Measurements from ENCODE around the gene SLC17A8. TPM values are rescaled to one million over a fixed set of nuclear protein-coding genes. Genes with fewer than 3 reads are reported as not detected.
"Not testable (repeated sequence)": the region's sequence is repeated elsewhere in the genome, so short reads cannot be mapped to it uniquely, and the experiment has no call there.

Gene SLC17A8
- polyA plus RNA-seq (2013, experiment 1 of 2): not detected
- not detected for polyA plus RNA-seq (2013, experiment 2 of 2)

- Histone ChIP-seq H3K27me3 (ENCODE audit: control insufficient read depth in 1 of 2, insufficient read depth in 1 of 2, low read length in 2 of 2) (peaks cover 22 to 43% of the 10 kb centered on the region in 2 experiments), H3K79me1 (replicated peaks; ENCODE audit: low read length, poor library complexity, severe bottlenecking) (no peaks in the 10 kb centered on the region), H3K9me3 (ENCODE audit: control insufficient read depth, low read length) (no peaks in the 10 kb centered on the region), H3K18ac (ENCODE audit: low read depth in 1 of 2, low read length in 2 of 2) (no peak within 1 kb of the TSS), H2AFZ (ENCODE audit: low read depth, low read length) (no peak within 1 kb of the TSS), H2BK5ac (ENCODE audit: low read depth, low read length, poor library complexity, severe bottlenecking) (no peak within 1 kb of the TSS), H3K9ac (ENCODE audit: low read length) (no peak within 1 kb of the TSS), H3K4ac (ENCODE audit: low read depth in 1 of 2, low read length in 2 of 2) (no peak within 1 kb of the TSS), H3K4me3 (ENCODE audit: insufficient read depth in 1 of 2, low read depth in 1 of 2, low read length in 2 of 2) (no peak within 1 kb of the TSS), H3K23ac (ENCODE audit: low read length in 2 of 2) (no peak within 1 kb of the TSS), H3K27ac (ENCODE audit: low read length, poor library complexity, severe bottlenecking) (no peak within 1 kb of the TSS), H3K4me1 (ENCODE audit: control insufficient read depth, insufficient read depth, low read depth, low read length) (no peaks in the 10 kb centered on the region), H3K4me2 (ENCODE audit: low read length, poor library complexity, severe bottlenecking) (no peak within 1 kb of the TSS), H4K8ac (ENCODE audit: low read length) (no peak within 1 kb of the TSS), H3K14ac (ENCODE audit: low read length in 2 of 2) (no peak within 1 kb of the TSS), H3K36me3 (ENCODE audit: control insufficient read depth in 1 of 2, insufficient read depth in 2 of 2, low read depth in 1 of 2, low read length in 2 of 2) (no peaks in the 10 kb centered on the region), H2BK120ac (ENCODE audit: low read depth, low read length) (no peak within 1 kb of the TSS), H2AK5ac (ENCODE audit: low read length, severe bottlenecking) (no peak within 1 kb of the TSS), H2BK15ac (ENCODE audit: low read depth, poor library complexity, severe bottlenecking) (no peak within 1 kb of the TSS), H2BK12ac (ENCODE audit: low read length in 2 of 2) (no peak within 1 kb of the TSS), H4K91ac (ENCODE audit: low read length) (no peak within 1 kb of the TSS)
- WGBS: 31% methylated on average over 13 of the region's 13 CpGs
- DNase-seq: no peak
Observed at GRCh38 chr12:100356644-100357223, at the start of gene SLC17A8. Gene SLC17A8 (plus strand): TSS chr12:100357074. CDS start chr12:100357392, 318 bp downstream.

GRCh38 chr12:100308138-100308537, 48.7 kb upstream of the SLC17A8 start:
- not testable (repeated sequence) for H3K4ac ChIP-seq (ENCODE audit: low read depth in 1 of 2, low read length in 2 of 2); H3K4me1 ChIP-seq (ENCODE audit: control insufficient read depth, insufficient read depth, low read depth, low read length); H2BK15ac ChIP-seq (ENCODE audit: low read depth, poor library complexity, severe bottlenecking); H4K8ac ChIP-seq (ENCODE audit: low read length); H3K14ac ChIP-seq (ENCODE audit: low read length in 2 of 2); H3K4me2 ChIP-seq (ENCODE audit: low read length, poor library complexity, severe bottlenecking); H3K4me3 ChIP-seq (ENCODE audit: insufficient read depth in 1 of 2, low read depth in 1 of 2, low read length in 2 of 2); H3K27ac ChIP-seq (ENCODE audit: low read length, poor library complexity, severe bottlenecking); H2AFZ ChIP-seq (ENCODE audit: low read depth, low read length); H3K27me3 ChIP-seq (ENCODE audit: control insufficient read depth in 1 of 2, insufficient read depth in 1 of 2, low read length in 2 of 2); H3K9me3 ChIP-seq (ENCODE audit: control insufficient read depth, low read length); H2BK12ac ChIP-seq (ENCODE audit: low read length in 2 of 2); H3K18ac ChIP-seq (ENCODE audit: low read depth in 1 of 2, low read length in 2 of 2); DNase-seq; H2BK5ac ChIP-seq (ENCODE audit: low read depth, low read length, poor library complexity, severe bottlenecking); H3K23ac ChIP-seq (ENCODE audit: low read length in 2 of 2); H3K9ac ChIP-seq (ENCODE audit: low read length); H2BK120ac ChIP-seq (ENCODE audit: low read depth, low read length); H2AK5ac ChIP-seq (ENCODE audit: low read length, severe bottlenecking); H4K91ac ChIP-seq (ENCODE audit: low read length)
- H3K79me1 ChIP-seq (replicated peaks; ENCODE audit: low read length, poor library complexity, severe bottlenecking): peaks cover 27% of the 10 kb centered on the region
- 100% methylated on average over 3 of the region's 5 CpGs for WGBS
- peaks cover 16 to 54% of the 10 kb centered on the region in 2 experiments for H3K36me3 ChIP-seq (ENCODE audit: control insufficient read depth in 1 of 2, insufficient read depth in 2 of 2, low read depth in 1 of 2, low read length in 2 of 2)

- no peak overlapping the region for H3K18ac ChIP-seq (ENCODE audit: low read depth in 1 of 2, low read length in 2 of 2)
- no peak overlapping the region for H2AFZ ChIP-seq (ENCODE audit: low read depth, low read length)
- H3K27me3 ChIP-seq (ENCODE audit: control insufficient read depth in 1 of 2, insufficient read depth in 1 of 2, low read length in 2 of 2): no peaks in the 10 kb centered on the region
- no peak overlapping the region for H3K4ac ChIP-seq (ENCODE audit: low read depth in 1 of 2, low read length in 2 of 2)
- peaks cover 17% of the 10 kb centered on the region for H3K79me1 ChIP-seq (replicated peaks; ENCODE audit: low read length, poor library complexity, severe bottlenecking)
- H2BK5ac ChIP-seq (ENCODE audit: low read depth, low read length, poor library complexity, severe bottlenecking): no peak overlapping the region
- no CpG with 5 or more reads among the region's 1 CpG for WGBS
- no peak for DNase-seq
- no peak overlapping the region for H3K14ac ChIP-seq (ENCODE audit: low read length in 2 of 2)
- no peak overlapping the region for H4K8ac ChIP-seq (ENCODE audit: low read length)
- no peak overlapping the region for H2AK5ac ChIP-seq (ENCODE audit: low read length, severe bottlenecking)
- H3K9me3 ChIP-seq (ENCODE audit: control insufficient read depth, low read length): no peaks in the 10 kb centered on the region
- H4K91ac ChIP-seq (ENCODE audit: low read length): no peak overlapping the region
- H3K4me3 ChIP-seq (ENCODE audit: insufficient read depth in 1 of 2, low read depth in 1 of 2, low read length in 2 of 2): no peak overlapping the region
- no peak overlapping the region for H3K23ac ChIP-seq (ENCODE audit: low read length in 2 of 2)
- H2BK120ac ChIP-seq (ENCODE audit: low read depth, low read length): no peak overlapping the region
- peaks cover 4 to 62% of the 10 kb centered on the region in 2 experiments for H3K36me3 ChIP-seq (ENCODE audit: control insufficient read depth in 1 of 2, insufficient read depth in 2 of 2, low read depth in 1 of 2, low read length in 2 of 2)
- no peak overlapping the region for H3K9ac ChIP-seq (ENCODE audit: low read length)
- no peak overlapping the region for H2BK12ac ChIP-seq (ENCODE audit: low read length in 2 of 2)
- no peak overlapping the region for H3K4me2 ChIP-seq (ENCODE audit: low read length, poor library complexity, severe bottlenecking)
- H2BK15ac ChIP-seq (ENCODE audit: low read depth, poor library complexity, severe bottlenecking): no peak overlapping the region
- H3K27ac ChIP-seq (ENCODE audit: low read length, poor library complexity, severe bottlenecking): no peak overlapping the region
- no peaks in the 10 kb centered on the region for H3K4me1 ChIP-seq (ENCODE audit: control insufficient read depth, insufficient read depth, low read depth, low read length)
Observed at GRCh38 chr12:100311317-100311716, 45.6 kb upstream of the SLC17A8 start.

- Histone ChIP-seq H3K4me2 (ENCODE audit: low read length, poor library complexity, severe bottlenecking) (no peak overlapping the region), H3K27me3 (ENCODE audit: control insufficient read depth in 1 of 2, insufficient read depth in 1 of 2, low read length in 2 of 2) (no peaks in the 10 kb centered on the region), H3K14ac (ENCODE audit: low read length in 2 of 2) (no peak overlapping the region), H2BK12ac (ENCODE audit: low read length in 2 of 2) (no peak overlapping the region), H2AFZ (ENCODE audit: low read depth, low read length) (no peak overlapping the region), H3K18ac (ENCODE audit: low read depth in 1 of 2, low read length in 2 of 2) (no peak overlapping the region), H3K23ac (ENCODE audit: low read length in 2 of 2) (no peak overlapping the region), H3K36me3 (ENCODE audit: control insufficient read depth in 1 of 2, insufficient read depth in 2 of 2, low read depth in 1 of 2, low read length in 2 of 2) (peaks cover 3 to 74% of the 10 kb centered on the region in 2 experiments), H3K4me1 (ENCODE audit: control insufficient read depth, insufficient read depth, low read depth, low read length) (no peaks in the 10 kb centered on the region), H2AK5ac (ENCODE audit: low read length, severe bottlenecking) (no peak overlapping the region), H3K4ac (ENCODE audit: low read depth in 1 of 2, low read length in 2 of 2) (no peak overlapping the region), H3K27ac (ENCODE audit: low read length, poor library complexity, severe bottlenecking) (no peak overlapping the region), H3K4me3 (ENCODE audit: insufficient read depth in 1 of 2, low read depth in 1 of 2, low read length in 2 of 2) (no peak overlapping the region), H2BK5ac (ENCODE audit: low read depth, low read length, poor library complexity, severe bottlenecking) (no peak overlapping the region), H2BK120ac (ENCODE audit: low read depth, low read length) (no peak overlapping the region), H2BK15ac (ENCODE audit: low read depth, poor library complexity, severe bottlenecking) (no peak overlapping the region), H4K8ac (ENCODE audit: low read length) (no peak overlapping the region), H3K9me3 (ENCODE audit: control insufficient read depth, low read length) (no peaks in the 10 kb centered on the region), H3K79me1 (replicated peaks; ENCODE audit: low read length, poor library complexity, severe bottlenecking) (peaks cover 11% of the 10 kb centered on the region), H4K91ac (ENCODE audit: low read length) (no peak overlapping the region), H3K9ac (ENCODE audit: low read length) (no peak overlapping the region)
- 100% methylated on average over 1 of the region's 2 CpGs for WGBS
- no peak for DNase-seq
Observed at GRCh38 chr12:100317371-100317770, 39.5 kb upstream of the SLC17A8 start.

Data from mesenchymal stem cell (in vitro differentiated cells and primary cell).